ENCODE measurements around the gene ITGA5.

- TF ChIP-seq EZH2 (IDR thresholded peaks at IDR 0.05) (no peak), POLR2AphosphoS5 (IDR thresholded peaks at IDR 0.05; ENCODE audit: borderline replicate concordance, low read depth, low read length) (no peak)
Observed at GRCh38 chr12:54437243-54437642, 18.2 kb upstream of the ITGA5 start.
